ENCODE data around the gene TRIM72.

GRCh38 chr16:31193874-31194273, 20.0 kb upstream of the TRIM72 start:
- TF ChIP-seq CTCF (IDR thresholded peaks at IDR 0.05) (no peak), POLR2A (IDR thresholded peaks at IDR 0.05) (no peak), EP300 (IDR thresholded peaks at IDR 0.05) (no peak)
